ENCODE measurements around the gene CA6.

The CA6 gene

DNA sequence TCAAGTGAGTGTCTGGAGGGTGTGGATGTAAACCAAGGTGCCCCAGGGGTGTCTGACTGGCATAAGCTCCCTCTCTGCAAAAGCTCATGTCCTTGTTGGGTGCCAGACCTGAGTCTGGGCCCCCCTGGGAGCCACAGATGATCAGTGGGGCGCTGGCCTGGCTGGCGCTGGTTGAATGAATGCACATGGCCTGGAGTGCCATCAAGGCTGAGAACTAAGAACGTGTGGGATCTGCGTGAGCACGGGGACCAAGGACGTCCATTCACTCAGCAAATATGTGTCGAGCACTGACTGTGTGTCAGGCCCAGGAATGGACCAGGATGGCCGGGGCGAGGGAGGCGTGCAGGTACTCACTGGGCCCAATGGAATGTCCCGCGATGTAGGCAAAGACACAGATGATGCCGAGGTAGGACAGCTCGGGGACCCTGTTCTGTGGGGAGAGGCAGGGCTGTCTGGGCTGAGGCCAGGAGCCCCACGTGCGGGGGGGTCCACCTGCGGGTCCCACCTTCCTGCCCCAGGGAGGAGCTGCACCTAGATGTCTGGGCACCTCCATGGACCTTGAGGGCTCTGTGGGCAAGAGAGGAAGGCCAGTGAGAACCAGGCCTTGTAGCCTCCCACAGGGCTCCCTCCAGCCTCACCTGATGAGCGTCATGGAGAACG is 61.4 kb downstream of the CA6 start:
- Histone ChIP-seq H3K4me2 (ENCODE audit: low read depth, low read length, poor library complexity, severe bottlenecking) (no peak overlapping the region), H3K36me3 (ENCODE audit: low read length) (no peaks in the 10 kb centered on the region), H3F3A (ENCODE audit: insufficient read depth) (no peaks in the 10 kb centered on the region), H3K9me2 (replicated peaks; ENCODE audit: insufficient read depth, low read length) (no peaks in the 10 kb centered on the region), H3K27ac (ENCODE audit: low read depth, low read length) (no peak overlapping the region), H3K9me3 (ENCODE audit: insufficient read depth, low read length) (no peaks in the 10 kb centered on the region), H4K20me1 (ENCODE audit: low read depth, low read length) (no peaks in the 10 kb centered on the region), H3K9ac (ENCODE audit: low read length) (no peak overlapping the region), H3K27me3 (ENCODE audit: low read length) (no peaks in the 10 kb centered on the region), H3K79me2 (ENCODE audit: insufficient read depth, low read length) (no peaks in the 10 kb centered on the region), H3K4me3 (ENCODE audit: insufficient read depth, low read length, poor library complexity, severe bottlenecking) (no peak overlapping the region), H2AFZ (ENCODE audit: low read depth, low read length, severe bottlenecking) (no peak overlapping the region)
- TF ChIP-seq, protein P1, sequence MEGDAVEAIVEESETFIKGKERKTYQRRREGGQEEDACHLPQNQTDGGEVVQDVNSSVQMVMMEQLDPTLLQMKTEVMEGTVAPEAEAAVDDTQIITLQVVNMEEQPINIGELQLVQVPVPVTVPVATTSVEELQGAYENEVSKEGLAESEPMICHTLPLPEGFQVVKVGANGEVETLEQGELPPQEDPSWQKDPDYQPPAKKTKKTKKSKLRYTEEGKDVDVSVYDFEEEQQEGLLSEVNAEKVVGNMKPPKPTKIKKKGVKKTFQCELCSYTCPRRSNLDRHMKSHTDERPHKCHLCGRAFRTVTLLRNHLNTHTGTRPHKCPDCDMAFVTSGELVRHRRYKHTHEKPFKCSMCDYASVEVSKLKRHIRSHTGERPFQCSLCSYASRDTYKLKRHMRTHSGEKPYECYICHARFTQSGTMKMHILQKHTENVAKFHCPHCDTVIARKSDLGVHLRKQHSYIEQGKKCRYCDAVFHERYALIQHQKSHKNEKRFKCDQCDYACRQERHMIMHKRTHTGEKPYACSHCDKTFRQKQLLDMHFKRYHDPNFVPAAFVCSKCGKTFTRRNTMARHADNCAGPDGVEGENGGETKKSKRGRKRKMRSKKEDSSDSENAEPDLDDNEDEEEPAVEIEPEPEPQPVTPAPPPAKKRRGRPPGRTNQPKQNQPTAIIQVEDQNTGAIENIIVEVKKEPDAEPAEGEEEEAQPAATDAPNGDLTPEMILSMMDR (IDR thresholded peaks at IDR 0.05; ENCODE audit: insufficient read depth, low read length, poor library complexity, severe bottlenecking): no peak
- TF ChIP-seq EZH2phosphoT487 (conservative IDR thresholded peaks at IDR 0.05; ENCODE audit: low read length): no peak

DNA sequence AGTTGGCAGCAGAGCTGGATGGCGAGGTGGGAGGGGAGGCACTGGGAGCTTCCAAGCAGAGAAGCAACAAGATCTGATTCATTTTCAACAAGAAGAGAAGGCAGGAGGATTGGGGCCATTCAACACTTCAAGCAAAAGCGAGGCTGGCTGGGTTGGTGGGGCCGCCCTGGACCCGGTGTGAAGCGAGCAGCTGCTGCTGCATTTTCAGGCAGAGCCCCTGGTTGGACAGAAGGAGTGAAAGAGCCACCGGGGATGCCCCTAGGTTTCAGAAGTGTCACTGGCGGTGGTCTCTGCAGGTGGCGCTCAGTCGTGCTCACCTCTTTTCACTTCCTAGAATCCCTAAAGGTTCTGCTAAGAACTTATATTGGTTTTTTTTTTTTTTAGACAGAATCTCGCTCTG is 62.6 kb downstream of the CA6 start:
- H3K27ac ChIP-seq (ENCODE audit: low read depth, low read length): no peak overlapping the region
- no peaks in the 10 kb centered on the region for H3K36me3 ChIP-seq (ENCODE audit: low read length)
- TF ChIP-seq, protein P1 (IDR thresholded peaks at IDR 0.05; ENCODE audit: insufficient read depth, low read length, poor library complexity, severe bottlenecking): no peak
- no peak for TF ChIP-seq EZH2phosphoT487 (conservative IDR thresholded peaks at IDR 0.05; ENCODE audit: low read length)
- H3K27me3 ChIP-seq (ENCODE audit: low read length): no peaks in the 10 kb centered on the region
- H3K9me3 ChIP-seq (ENCODE audit: insufficient read depth, low read length): no peaks in the 10 kb centered on the region
- no peaks in the 10 kb centered on the region for H3F3A ChIP-seq (ENCODE audit: insufficient read depth)
- no peaks in the 10 kb centered on the region for H3K79me2 ChIP-seq (ENCODE audit: insufficient read depth, low read length)
- no peak overlapping the region for H3K4me2 ChIP-seq (ENCODE audit: low read depth, low read length, poor library complexity, severe bottlenecking)
- H3K4me3 ChIP-seq (ENCODE audit: insufficient read depth, low read length, poor library complexity, severe bottlenecking): no peak overlapping the region
- no peak overlapping the region for H3K9ac ChIP-seq (ENCODE audit: low read length)
- H4K20me1 ChIP-seq (ENCODE audit: low read depth, low read length): no peaks in the 10 kb centered on the region
- no peaks in the 10 kb centered on the region for H3K9me2 ChIP-seq (replicated peaks; ENCODE audit: insufficient read depth, low read length)
- H2AFZ ChIP-seq (ENCODE audit: low read depth, low read length, severe bottlenecking): no peak overlapping the region

DNA sequence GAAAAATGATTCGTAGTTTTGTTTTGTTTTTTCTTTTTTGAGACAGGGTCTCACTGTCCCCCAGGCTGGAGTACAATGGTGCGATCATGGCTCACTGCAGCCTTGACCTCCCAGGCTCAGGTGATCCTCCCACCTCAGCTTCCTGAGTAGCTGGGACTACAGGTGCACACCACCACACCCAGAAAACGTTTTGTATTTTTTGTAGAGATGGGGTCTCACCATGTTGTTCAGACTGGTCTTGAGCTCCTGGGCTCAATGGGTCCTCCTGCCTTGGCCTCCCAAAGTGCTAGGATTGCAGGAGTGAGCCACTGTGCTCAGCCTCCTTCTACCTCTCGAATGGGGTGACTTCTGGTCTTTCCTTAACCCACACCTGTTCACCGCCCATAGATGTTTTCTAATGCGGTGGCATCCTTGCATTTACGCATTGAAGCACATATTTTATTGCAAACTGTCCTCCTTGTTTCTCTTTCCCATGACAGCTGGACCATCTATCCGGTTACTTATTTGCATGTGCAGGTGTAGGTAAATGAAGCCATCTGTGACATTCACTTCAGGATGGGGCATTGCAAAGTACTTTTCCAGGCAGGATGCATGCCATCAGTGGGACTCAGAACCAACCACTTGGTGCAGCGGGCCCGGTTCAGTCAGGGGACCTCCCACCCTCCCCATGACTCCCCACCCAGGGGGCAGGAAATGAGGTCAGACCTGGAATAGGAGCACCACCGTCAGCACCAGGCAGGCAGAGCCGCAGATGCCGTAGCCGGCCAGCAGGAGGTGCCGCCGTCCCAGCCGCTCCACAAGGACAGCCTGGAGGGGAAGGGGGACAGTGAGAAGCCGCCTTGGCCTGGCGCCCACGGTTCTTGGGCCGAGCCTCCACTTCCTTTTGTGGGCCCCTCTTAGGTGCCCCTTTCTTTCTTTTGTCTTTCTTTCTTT is 64.0 kb downstream of the CA6 start:
- H2AFZ ChIP-seq (ENCODE audit: low read depth, low read length, severe bottlenecking): no peak overlapping the region
- no peak overlapping the region for H3K4me2 ChIP-seq (ENCODE audit: low read depth, low read length, poor library complexity, severe bottlenecking)
- no peak overlapping the region for H3K9ac ChIP-seq (ENCODE audit: low read length)

More for the DNA sequence above, 64.0 kb downstream of the CA6 start:
- no peak overlapping the region for H3K27ac ChIP-seq (ENCODE audit: low read depth, low read length)
- H3K79me2 ChIP-seq (ENCODE audit: insufficient read depth, low read length): no peaks in the 10 kb centered on the region
- no peaks in the 10 kb centered on the region for H3K9me3 ChIP-seq (ENCODE audit: insufficient read depth, low read length)
- no peaks in the 10 kb centered on the region for H3K36me3 ChIP-seq (ENCODE audit: low read length)
- H3K27me3 ChIP-seq (ENCODE audit: low read length): no peaks in the 10 kb centered on the region
- no peaks in the 10 kb centered on the region for H3F3A ChIP-seq (ENCODE audit: insufficient read depth)
- no peaks in the 10 kb centered on the region for H4K20me1 ChIP-seq (ENCODE audit: low read depth, low read length)
- H3K4me3 ChIP-seq (ENCODE audit: insufficient read depth, low read length, poor library complexity, severe bottlenecking): no peak overlapping the region
- TF ChIP-seq, protein P1 (IDR thresholded peaks at IDR 0.05; ENCODE audit: insufficient read depth, low read length, poor library complexity, severe bottlenecking): peak; percentile 59
- no peak for TF ChIP-seq EZH2phosphoT487 (conservative IDR thresholded peaks at IDR 0.05; ENCODE audit: low read length)
- no peaks in the 10 kb centered on the region for H3K9me2 ChIP-seq (replicated peaks; ENCODE audit: insufficient read depth, low read length)
